HEK293 (cell line): ENCODE data around the gene TEAD1.

Experiments
- GLIS1 ChIP-seq: fragments of 450-650 bp; formaldehyde crosslinking; IDR thresholded peaks from 2 replicates; pipeline ENCODE4 v1.5.1; 2016; ENCODE audit warnings: missing biosample characterization, missing genetic modification characterization
- GLIS2 ChIP-seq: fragments of 450-650 bp; formaldehyde crosslinking; IDR thresholded peaks from 2 replicates; pipeline ENCODE4 v1.5.1; 2016; ENCODE audit warnings: missing biosample characterization, missing genetic modification characterization
- HIC1 ChIP-seq: fragments of 450-650 bp; formaldehyde crosslinking; IDR thresholded peaks from 2 replicates; pipeline ENCODE4 v1.5.1; 2016; ENCODE audit warnings: missing biosample characterization, missing genetic modification characterization
- KLF1 ChIP-seq: fragments of 450-650 bp; formaldehyde crosslinking; IDR thresholded peaks from 2 replicates; pipeline ENCODE4 v1.5.1; 2016; ENCODE audit warnings: missing biosample characterization, missing genetic modification characterization
- OSR2 ChIP-seq: fragments of 450-650 bp; formaldehyde crosslinking; IDR thresholded peaks from 2 replicates; pipeline ENCODE4 v1.5.1; 2016; ENCODE audit warnings: missing biosample characterization, missing genetic modification characterization
- PATZ1 ChIP-seq: fragments of 450-650 bp; formaldehyde crosslinking; IDR thresholded peaks from 2 replicates; pipeline ENCODE4 v1.5.1; 2016; ENCODE audit warnings: missing biosample characterization, missing genetic modification characterization
- PBX3 ChIP-seq: sonication (generic); formaldehyde crosslinking; IDR thresholded peaks from 2 replicates; pipeline ENCODE4 v1.8.1; 2022; ENCODE audit warnings: mild to moderate bottlenecking, moderate library complexity, missing genetic modification reagents
- PRDM10 ChIP-seq: fragments of 450-650 bp; formaldehyde crosslinking; IDR thresholded peaks from 2 replicates; pipeline ENCODE4 v1.5.1; 2016; ENCODE audit warnings: missing biosample characterization, missing genetic modification characterization
- RBAK ChIP-seq: fragments of 450-650 bp; formaldehyde crosslinking; IDR thresholded peaks from 2 replicates; pipeline ENCODE4 v1.5.1; 2016; ENCODE audit warnings: missing biosample characterization, missing genetic modification characterization
- SALL2 ChIP-seq: fragments of 450-650 bp; formaldehyde crosslinking; IDR thresholded peaks from 2 replicates; pipeline ENCODE4 v1.5.0; 2017; ENCODE audit warnings: missing biosample characterization, mild to moderate bottlenecking, missing genetic modification characterization, borderline replicate concordance
- SP7 ChIP-seq: fragments of 450-650 bp; formaldehyde crosslinking; IDR thresholded peaks from 2 replicates; pipeline ENCODE4 v1.5.1; 2016; ENCODE audit warnings: missing biosample characterization, missing genetic modification characterization
- ZBTB17 ChIP-seq: fragments of 450-650 bp; formaldehyde crosslinking; IDR thresholded peaks from 2 replicates; pipeline ENCODE4 v1.5.1; 2016; ENCODE audit warnings: missing biosample characterization, missing genetic modification characterization
- ZBTB8A ChIP-seq: fragments of 450-650 bp; formaldehyde crosslinking; IDR thresholded peaks from 2 replicates; pipeline ENCODE4 v1.5.1; 2016; ENCODE audit warnings: missing biosample characterization, missing genetic modification characterization
- ZEB2 ChIP-seq: fragments of 450-650 bp; formaldehyde crosslinking; IDR thresholded peaks from 2 replicates; pipeline ENCODE4 v1.5.1; 2016; ENCODE audit warnings: missing biosample characterization, missing genetic modification characterization
- ZFHX2 ChIP-seq: fragments of 450-650 bp; formaldehyde crosslinking; conservative IDR thresholded peaks from 2 replicates; pipeline ENCODE4 v1.5.1; 2016; ENCODE audit warnings: missing biosample characterization, missing genetic modification characterization
- ZNF366 ChIP-seq: fragments of 450-650 bp; formaldehyde crosslinking; conservative IDR thresholded peaks from 2 replicates; pipeline ENCODE4 v1.5.1; 2016; ENCODE audit warnings: missing biosample characterization, missing genetic modification characterization
- ZNF423 ChIP-seq: fragments of 450-650 bp; formaldehyde crosslinking; IDR thresholded peaks from 2 replicates; pipeline ENCODE4 v1.5.1; 2016; ENCODE audit warnings: missing biosample characterization, missing genetic modification characterization
- ZNF449 ChIP-seq: fragments of 450-650 bp; formaldehyde crosslinking; IDR thresholded peaks from 2 replicates; pipeline ENCODE4 v1.5.1; 2017; ENCODE audit warnings: missing biosample characterization, mild to moderate bottlenecking, missing genetic modification characterization, moderate library complexity
- ZNF521 ChIP-seq: fragments of 450-650 bp; formaldehyde crosslinking; IDR thresholded peaks from 2 replicates; pipeline ENCODE4 v1.5.1; 2017; ENCODE audit warnings: missing biosample characterization, mild to moderate bottlenecking, missing genetic modification characterization
- ZNF561 ChIP-seq: fragments of 450-650 bp; IDR thresholded peaks from 2 replicates; pipeline ENCODE4 v1.5.1; 2018; ENCODE audit warnings: missing biosample characterization, missing genetic modification characterization, borderline replicate concordance
- ZNF571 ChIP-seq: fragments of 450-650 bp; formaldehyde crosslinking; IDR thresholded peaks from 2 replicates; pipeline ENCODE4 v1.5.0; 2017; ENCODE audit warnings: missing biosample characterization, missing genetic modification characterization
- ZNF660 ChIP-seq: fragments of 450-650 bp; IDR thresholded peaks from 2 replicates; pipeline ENCODE4 v1.5.1; 2018; ENCODE audit warnings: missing biosample characterization, mild to moderate bottlenecking, missing genetic modification characterization
- ZNF692 ChIP-seq: fragments of 450-650 bp; formaldehyde crosslinking; IDR thresholded peaks from 2 replicates; pipeline ENCODE4 v1.5.1; 2016; ENCODE audit warnings: missing biosample characterization, missing genetic modification characterization
- ZNF76 ChIP-seq: fragments of 450-650 bp; formaldehyde crosslinking; IDR thresholded peaks from 2 replicates; pipeline ENCODE4; 2016; ENCODE audit warnings: low read depth, missing biosample characterization, missing genetic modification characterization, borderline replicate concordance
- ZNF843 ChIP-seq: fragments of 450-650 bp; formaldehyde crosslinking; IDR thresholded peaks from 2 replicates; pipeline ENCODE4 v1.5.1; 2016; ENCODE audit warnings: missing biosample characterization, missing genetic modification characterization
- ZSCAN18 ChIP-seq: fragments of 450-650 bp; formaldehyde crosslinking; IDR thresholded peaks from 2 replicates; pipeline ENCODE4 v1.5.1; 2016; ENCODE audit warnings: missing biosample characterization, missing genetic modification characterization

Gene TEAD1

GRCh38 chr11:12746593-12747097 is 72.4 kb downstream of the TEAD1 start (continued):
- TF ChIP-seq HIC1 (tag by site-specific recombination) = peak; percentile 39; the same call in 1 of the 2 replicates
- TF ChIP-seq PBX3 = 0 out of 2 replicates have a peak, but pooled peaks have one; percentile 63
- 0 out of 2 replicates have a peak, but pooled peaks have one; percentile 31 for TF ChIP-seq ZNF449 (tag by site-specific recombination)
- TF ChIP-seq ZEB2 (tag by site-specific recombination) = 0 out of 2 replicates have a peak, but pooled peaks have one; percentile 51
- TF ChIP-seq ZNF571 (tag by site-specific recombination) = no peak
- TF ChIP-seq ZBTB17 (tag by site-specific recombination) = peak; percentile 49; the same call in 1 of the 2 replicates
- no peak for TF ChIP-seq RBAK
- no peak for TF ChIP-seq KLF1 (tag by site-specific recombination)
- TF ChIP-seq ZNF692 (tag by site-specific recombination) = peak; percentile 90
- TF ChIP-seq ZNF76 (tag by site-specific recombination) = peak; percentile 37; the same call in 1 of the 2 replicates
- no peak for TF ChIP-seq ZNF521 (tag by site-specific recombination)
- peak; percentile 70 for TF ChIP-seq ZNF660 (tag by site-specific recombination)
- TF ChIP-seq SP7 = peak; percentile 81
- no peak for TF ChIP-seq ZSCAN18 (tag by site-specific recombination)
- TF ChIP-seq GLIS1 (tag by site-specific recombination) = peak; percentile 88
- peak; percentile 66 for TF ChIP-seq OSR2 (tag by site-specific recombination)
- peak; percentile 57; the same call in 1 of the 2 replicates for TF ChIP-seq ZNF423 (tag by site-specific recombination)
- TF ChIP-seq ZNF843 (tag by site-specific recombination) = peak; percentile 52; the same call in 1 of the 2 replicates
- peak; percentile 36 for TF ChIP-seq ZNF366 (tag by site-specific recombination)
- peak; percentile 78 for TF ChIP-seq ZBTB8A (tag by site-specific recombination)
- no peak for TF ChIP-seq SALL2
- peak; percentile 96 for TF ChIP-seq PATZ1
- 0 out of 2 replicates have a peak, but pooled peaks have one; percentile 39 for TF ChIP-seq ZNF561 (tag by site-specific recombination)
- peak; percentile 97 for TF ChIP-seq ZFHX2
- TF ChIP-seq PRDM10 (tag by site-specific recombination) = 0 out of 2 replicates have a peak, but pooled peaks have one; percentile 31
- peak; percentile 76 for TF ChIP-seq GLIS2 (tag by site-specific recombination)
